ENCODE data around the gene MRPS10.

The MRPS10 gene

GRCh38 chr6:42217519-42218367, at the start of gene MRPS10:
MRPS10 (minus strand) TSS chr6:42217861; CDS start chr6:42217849, 12 bp downstream.
- peak; percentile 84 for DNase-seq

DNA sequence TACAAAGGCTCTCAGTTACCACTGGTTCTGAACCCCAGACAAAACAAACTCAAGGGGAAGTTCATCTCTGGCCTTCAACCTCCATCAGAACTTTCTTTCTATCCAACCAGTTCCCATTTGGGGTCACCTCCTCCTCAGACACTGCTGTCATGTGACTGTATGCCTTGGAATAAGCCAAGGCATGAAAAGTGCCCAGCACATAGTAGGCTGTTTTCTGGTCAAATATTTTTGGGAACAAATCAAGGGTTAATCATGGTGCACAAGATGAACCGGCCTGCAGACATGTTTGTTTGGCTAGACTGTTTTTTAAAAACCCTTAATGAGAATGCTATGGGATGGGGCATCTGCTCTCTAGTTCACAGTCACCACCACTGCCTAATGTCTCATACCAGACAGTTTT, 48.9 kb upstream of the MRPS10 start:
- DNase-seq: no peak

GRCh38 chr6:42264852-42265390, 47.3 kb upstream of the MRPS10 start:
- DNase-seq: no peak

DNA sequence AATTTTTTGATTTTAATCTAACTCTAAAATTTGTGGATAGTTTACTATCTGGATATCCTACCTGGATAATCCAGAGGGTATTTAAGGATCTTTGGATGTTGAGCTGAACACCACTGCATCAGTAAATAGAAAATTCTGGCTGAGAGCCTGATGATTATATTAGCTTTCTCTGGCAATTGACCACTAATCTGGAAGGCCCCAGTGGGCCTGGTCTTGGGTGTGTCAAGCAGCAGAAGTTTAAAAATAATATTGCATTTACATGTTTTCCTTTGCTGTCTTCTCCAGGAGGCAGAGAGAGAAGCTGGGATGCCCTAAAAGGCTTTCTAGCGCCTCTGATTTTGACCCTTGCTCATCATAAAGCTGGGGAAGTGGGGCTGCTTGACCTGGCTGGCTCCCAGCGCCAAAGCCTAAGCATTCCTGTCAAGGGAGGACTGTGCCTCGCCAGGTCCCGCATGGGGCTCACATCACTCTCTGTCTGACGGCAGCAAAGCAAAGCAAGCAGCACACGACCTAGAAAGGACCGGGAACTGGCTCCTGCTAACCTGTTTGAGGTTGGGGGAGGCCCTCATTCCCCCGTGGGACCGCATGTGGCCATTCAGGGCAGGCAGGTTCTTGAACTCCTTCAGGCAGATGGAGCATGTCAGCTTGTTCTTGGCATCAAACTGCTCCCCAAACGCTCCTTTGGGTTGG, 46.6 kb upstream of the MRPS10 start:
- DNase-seq: no peak

DNA sequence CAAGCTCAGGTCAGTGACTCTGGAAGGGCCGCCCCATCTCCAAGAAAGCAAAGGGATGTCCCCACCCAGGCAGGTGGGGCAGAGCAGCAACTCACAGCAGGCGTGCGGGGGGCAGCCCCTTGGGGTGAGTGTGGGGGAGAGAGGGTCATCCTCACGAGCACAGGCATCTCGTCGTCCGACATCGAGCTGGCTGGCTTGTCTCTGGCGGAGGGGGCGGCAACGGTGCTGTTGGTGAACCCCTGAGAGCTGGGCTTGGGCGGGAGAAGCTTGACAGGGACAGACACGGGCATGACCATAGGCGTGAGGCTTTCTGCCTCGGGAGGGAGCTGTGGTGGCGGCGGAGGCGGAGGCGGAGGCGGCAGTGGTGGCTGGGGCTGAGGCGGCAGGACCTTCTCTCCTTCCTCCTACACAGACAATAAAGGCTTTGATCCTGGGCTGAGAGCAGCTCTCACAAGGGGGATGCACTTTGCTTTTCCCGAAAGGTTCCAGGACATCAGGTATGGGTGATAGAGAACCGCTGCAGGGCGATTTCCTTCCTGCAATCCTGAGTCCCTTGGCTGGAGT, 45.6 kb upstream of the MRPS10 start:
- no peak for DNase-seq

GRCh38 chr6:42260972-42261371, 43.3 kb upstream of the MRPS10 start:
- DNase-seq: peak; percentile 18

DNA sequence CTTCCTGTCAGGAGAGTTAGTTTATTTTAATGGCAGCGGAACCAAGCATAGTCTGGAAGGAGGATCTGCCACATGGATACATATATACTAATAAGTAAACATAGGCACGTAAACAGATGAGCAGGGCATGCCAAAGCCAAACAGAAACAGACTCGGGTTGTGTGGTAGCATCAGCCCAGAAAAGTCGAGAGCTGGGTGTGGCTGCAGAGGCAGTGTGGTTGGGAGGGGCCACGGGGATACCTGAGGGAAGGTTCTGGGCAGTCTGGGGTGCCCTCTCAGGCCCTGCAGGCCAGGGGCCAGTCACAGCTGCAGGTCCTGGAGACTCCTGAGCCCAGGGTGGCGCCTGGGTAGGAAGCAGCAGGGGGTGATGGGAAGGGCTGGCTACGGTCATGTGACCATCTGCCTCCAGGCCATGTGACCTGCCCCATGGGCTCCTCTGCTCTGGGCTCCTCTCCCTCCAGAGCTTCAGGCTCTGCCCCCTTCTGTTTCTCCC, 42.8 kb upstream of the MRPS10 start:
- no peak for DNase-seq

DNA sequence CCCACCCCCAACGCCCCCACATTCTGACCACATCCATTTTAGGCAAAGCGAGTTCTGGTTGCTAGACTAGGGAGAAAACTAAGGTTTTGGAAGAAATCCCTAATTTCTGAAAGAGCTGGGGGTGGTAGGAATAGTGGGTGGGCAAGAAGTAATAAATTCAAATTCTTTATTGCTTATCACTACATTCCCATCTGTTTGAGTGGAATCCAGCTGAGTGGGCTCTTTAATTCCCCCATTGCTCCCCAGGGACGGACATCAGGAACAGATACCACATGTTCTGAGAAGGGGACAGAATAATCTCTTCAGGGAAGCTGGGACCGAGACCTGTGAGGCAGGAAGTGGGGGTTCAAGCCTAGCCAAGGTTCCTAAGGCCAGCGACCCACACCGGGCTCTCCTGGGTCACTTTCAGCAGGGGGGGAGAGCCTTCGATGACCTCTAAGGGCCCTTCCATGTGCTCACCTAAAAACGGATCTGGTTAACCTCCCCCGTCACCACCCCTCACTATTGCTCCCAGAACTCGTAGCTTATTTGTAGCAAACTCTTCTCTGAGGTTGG, 42.3 kb upstream of the MRPS10 start:
- DNase-seq: no peak

DNA sequence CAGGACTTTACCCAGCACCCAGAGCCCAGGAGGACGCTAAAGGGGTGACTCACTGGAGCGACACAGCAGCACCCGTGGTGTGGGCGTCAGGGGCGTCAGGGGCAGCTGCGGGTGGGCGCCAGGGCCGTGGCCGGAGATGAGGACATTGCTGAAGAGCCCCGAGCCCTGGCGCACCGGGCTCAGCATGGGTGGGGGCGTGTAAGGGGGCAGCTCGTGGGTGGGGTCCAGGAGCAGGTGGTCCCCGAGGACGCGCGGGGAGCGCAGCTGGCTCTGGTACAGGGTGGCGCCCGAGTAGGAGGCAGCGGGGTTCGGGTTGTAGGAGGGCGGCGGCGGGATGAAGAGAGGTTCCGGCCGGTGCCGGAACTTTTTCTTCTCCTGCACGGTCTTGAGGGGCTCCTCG, 41.6 kb upstream of the MRPS10 start:
- DNase-seq: no peak

DNA sequence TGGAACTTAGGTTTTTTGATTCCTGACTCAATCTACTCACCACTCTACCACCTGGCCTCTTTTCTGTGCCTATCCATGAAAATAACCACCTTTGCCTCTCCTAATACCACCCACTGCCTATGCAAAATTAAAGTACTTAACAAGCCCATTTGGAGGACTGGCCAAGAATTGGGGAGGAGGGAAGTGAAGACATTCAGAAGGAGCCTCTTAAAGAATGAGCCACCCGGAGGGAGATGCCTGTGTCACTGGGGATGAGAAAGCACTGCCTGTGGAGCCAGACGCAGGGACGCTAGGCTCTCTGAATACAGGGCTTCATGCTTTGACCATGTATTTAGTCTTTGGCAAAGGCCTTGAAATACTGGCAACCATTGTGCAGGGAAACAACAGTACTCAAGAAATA, 40.0 kb upstream of the MRPS10 start:
- DNase-seq: no peak

- no peak for DNase-seq
These were observed 39.4 kb upstream of the MRPS10 start for GRCh38 chr6:42257063-42257462.

- DNase-seq: no peak
These were observed 37.4 kb upstream of the MRPS10 start for GRCh38 chr6:42255050-42255449.

DNA sequence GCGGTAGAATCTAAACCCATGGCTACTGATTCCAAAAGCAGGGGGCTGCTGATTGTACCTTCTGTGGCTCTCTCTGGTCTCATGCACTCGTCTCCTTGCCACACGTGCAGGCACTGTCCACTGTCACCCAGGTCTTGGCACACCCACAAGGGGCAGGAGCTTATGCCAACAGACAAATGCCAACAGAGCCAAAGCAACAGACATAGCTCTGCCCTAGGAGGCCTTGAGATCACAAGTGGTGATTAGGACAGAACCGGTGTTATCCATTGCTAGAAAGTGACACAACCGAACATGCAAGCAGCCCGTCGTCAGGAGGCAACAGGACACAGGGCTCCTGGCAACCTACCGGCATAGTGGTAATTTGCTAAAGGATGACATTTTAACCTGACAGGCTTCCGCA, 36.8 kb upstream of the MRPS10 start:
- no peak for DNase-seq

DNA sequence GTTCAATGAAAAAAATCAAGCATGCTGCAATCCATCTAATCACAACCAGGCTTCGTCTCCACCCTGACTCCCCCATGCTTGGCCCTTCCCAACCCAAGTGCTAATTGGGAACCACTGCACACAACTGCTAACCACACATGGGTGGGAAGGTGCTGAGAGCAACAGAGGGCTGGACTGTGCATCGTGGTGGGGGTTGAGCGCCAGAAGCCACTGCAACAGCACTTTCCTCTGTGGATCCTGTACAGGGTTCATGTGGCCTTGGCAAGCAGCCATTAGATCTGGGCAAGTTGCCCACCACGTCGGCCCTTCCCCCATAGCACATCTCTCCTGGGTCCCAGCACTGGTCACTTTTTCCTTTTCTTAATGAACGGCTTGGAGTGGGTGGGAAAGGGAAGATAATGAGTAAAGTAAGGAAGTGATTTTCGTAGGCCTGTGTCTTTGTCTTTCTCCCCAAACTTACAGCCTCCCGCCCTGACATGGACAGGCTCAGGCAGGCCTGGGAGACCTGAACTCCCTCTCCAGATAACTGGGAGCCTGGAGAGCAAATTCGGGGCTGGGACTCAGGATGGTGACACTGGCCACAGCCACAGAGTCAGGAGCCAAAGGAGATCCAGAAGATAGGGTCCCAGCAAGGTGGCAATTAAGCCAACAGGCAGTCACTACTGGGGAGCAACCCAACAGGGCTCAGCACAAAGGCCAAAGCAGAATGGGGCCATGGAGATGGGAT, 34.4 kb upstream of the MRPS10 start:
- DNase-seq: no peak

DNA sequence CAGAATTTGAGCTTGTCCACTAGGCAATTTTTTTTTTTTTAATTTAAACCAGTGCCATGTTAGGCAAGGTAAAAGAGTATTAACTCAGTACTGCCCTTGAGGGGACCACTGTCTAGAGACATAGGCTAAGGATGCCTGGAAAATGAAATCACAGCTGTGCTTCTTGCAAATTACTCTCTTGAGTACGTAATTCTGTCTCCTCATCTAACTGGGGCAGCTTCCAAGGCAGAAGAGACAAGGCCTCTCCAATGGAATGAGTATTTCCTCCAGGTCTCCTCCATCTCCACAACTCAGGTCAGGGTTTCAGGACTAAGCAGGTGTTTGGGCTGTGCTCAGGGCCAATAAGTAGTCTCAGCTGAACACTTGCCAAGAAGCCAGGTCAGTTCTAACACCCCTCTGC, 33.8 kb upstream of the MRPS10 start:
- no peak for DNase-seq

GRCh38 chr6:42250274-42250931, 32.7 kb upstream of the MRPS10 start:
- no peak for DNase-seq

- DNase-seq: no peak
These were observed 31.6 kb upstream of the MRPS10 start for GRCh38 chr6:42249279-42249678.

GRCh38 chr6:42243046-42243445, 25.4 kb upstream of the MRPS10 start:
- DNase-seq: no peak

DNA sequence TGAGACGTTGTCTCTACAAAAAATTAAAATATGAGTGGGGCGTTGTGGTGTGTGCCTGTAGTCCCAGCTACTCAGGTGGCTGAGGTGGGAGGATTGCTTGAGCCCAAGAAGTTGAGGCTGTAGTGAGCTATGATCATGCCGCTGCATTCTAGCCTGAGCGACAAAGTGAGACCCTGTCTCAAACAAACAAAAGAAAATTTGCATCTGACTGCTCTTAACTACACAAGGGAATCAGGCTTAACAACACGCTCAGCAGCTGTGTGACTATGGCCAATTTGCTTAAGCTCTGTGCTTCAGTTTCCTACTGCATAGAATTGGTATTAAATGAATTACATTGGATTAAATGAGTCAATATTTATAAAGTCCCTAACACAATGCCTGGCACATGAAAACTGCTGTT, 24.3 kb upstream of the MRPS10 start:
- DNase-seq: no peak

DNA sequence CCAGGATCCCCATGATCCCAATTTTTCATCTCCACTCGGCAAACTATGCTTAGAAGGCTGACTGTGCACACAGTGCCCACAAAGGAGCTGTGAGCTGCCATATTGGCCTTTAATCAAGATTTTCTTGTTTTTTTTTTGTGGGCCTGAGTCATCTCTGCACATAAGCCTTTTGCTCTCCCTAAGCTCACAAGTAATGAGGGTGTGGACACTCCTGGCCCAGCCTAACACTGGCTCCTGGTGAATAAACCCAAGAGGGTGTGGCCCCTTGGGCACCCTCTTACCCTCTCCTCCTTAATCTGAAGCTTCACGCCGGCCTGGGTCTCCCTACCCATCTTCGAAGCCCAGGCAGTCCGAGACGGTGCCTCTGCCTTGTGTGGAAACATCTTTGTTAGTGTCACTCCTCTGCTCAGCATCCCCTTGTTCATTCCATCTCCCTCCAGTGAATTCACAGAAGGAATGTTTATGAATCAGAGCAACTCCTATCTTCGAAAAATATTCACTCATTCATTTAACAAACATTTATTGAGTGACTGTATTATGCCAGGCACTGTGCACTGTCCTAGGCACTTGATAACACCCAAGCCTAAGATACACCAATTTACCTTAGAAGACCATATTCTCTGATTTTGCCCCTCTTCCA, 22.2 kb upstream of the MRPS10 start:
- DNase-seq: no peak

DNA sequence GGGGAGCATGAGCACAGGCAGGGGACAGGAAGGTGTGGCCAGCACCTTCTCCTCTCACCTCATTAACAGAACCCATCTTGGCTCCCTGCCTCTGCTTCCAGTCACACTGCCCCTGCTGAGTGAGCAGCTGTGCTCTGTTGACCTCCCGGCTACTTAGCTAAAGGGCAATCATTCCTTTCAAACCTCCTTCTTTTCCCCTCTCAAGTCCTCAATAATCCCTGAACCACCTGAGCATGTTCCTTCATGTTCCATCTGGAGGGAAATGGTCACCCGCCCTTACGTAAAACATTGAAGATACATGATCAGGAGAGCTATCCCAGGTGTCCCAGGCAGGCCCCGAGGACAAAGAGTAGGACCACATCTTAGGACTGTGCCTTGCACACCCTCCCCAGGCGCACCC, 21.7 kb upstream of the MRPS10 start:
- DNase-seq: no peak

GRCh38 chr6:42237857-42238256, 20.2 kb upstream of the MRPS10 start:
- no peak for DNase-seq

Data from activated CD4-positive, alpha-beta T cell treated with anti-CD3 and anti-CD28 coated beads for 1 hour (primary cell).